Activated CD4-positive, CD25-positive, alpha-beta regulatory T cell treated with anti-CD3 and anti-CD28 coated beads, Interleukin-2, amount 50 U/mL, for 24 hours (primary cell): ENCODE data around the gene TOR1B.

Experiments used
- ATAC-seq, 2 donors: fragments of 150-1000 bp; cut with Tn5 transposase; one replicate each; pipeline ENCODE4 v1.10.0; 2021; ENCODE audit warnings: mild to moderate bottlenecking in 1 of 2, moderate library complexity in 1 of 2

TOR1B gene

GRCh38 chr9:129815278-129815677, 12.3 kb downstream of the TOR1B start:
- no peak for ATAC-seq

- no peak for ATAC-seq
Measured at GRCh38 chr9:129816501-129817435, 13.8 kb downstream of the TOR1B start.

GRCh38 chr9:129822898-129823541, 20.0 kb downstream of the TOR1B start:
- ATAC-seq, result peak in 1 of 2 donors; percentile 2

GRCh38 chr9:129823542-129823934, 20.6 kb downstream of the TOR1B start:
- peak; percentile 31 to 39 for ATAC-seq

GRCh38 chr9:129823935-129824601, 21.1 kb downstream of the TOR1B start, which contains the start of gene TOR1A:
Gene TOR1A (minus strand): TSS chr9:129824136. CDS start chr9:129824085, 51 bp downstream.
- ATAC-seq, result peak; percentile 95 to 96

- ATAC-seq, result no peak
Measured at GRCh38 chr9:129826344-129826743, 23.4 kb downstream of the TOR1B start.

GRCh38 chr9:129826759-129827158, 23.8 kb downstream of the TOR1B start:
- no peak for ATAC-seq

- no peak for ATAC-seq
Measured at GRCh38 chr9:129828051-129828450, 25.1 kb downstream of the TOR1B start.

GRCh38 chr9:129828969-129829368, 26.0 kb downstream of the TOR1B start:
- no peak for ATAC-seq

- ATAC-seq, result no peak
Measured at GRCh38 chr9:129832982-129833381, 30.0 kb downstream of the TOR1B start.

GRCh38 chr9:129834489-129835127, 31.6 kb downstream of the TOR1B start:
- ATAC-seq, result peak in 1 of 2 donors; percentile 2

GRCh38 chr9:129835128-129835859, 32.3 kb downstream of the TOR1B start, which contains the start of the genes C9orf78 and USP20:
Gene C9orf78 (minus strand): TSS chr9:129835275. CDS start chr9:129835221, 54 bp downstream.
Gene USP20 (plus strand): TSS chr9:129835458. CDS start chr9:129852556, 17,098 bp downstream.
- ATAC-seq, result peak; percentile 92 to 93

- ATAC-seq, result no peak
Measured at GRCh38 chr9:129835860-129836223, 32.9 kb downstream of the TOR1B start.

- ATAC-seq, result no peak
Measured at GRCh38 chr9:129836311-129837007, 33.5 kb downstream of the TOR1B start.

- peak; percentile 33 to 42 for ATAC-seq
Measured at GRCh38 chr9:129838707-129839259, 35.8 kb downstream of the TOR1B start.

GRCh38 chr9:129839324-129840023, 36.5 kb downstream of the TOR1B start:
- no peak for ATAC-seq

- no peak for ATAC-seq
Measured at GRCh38 chr9:129840034-129840433, 37.0 kb downstream of the TOR1B start.

GRCh38 chr9:129841071-129841470, 38.1 kb downstream of the TOR1B start:
- no peak for ATAC-seq

GRCh38 chr9:129845373-129845772, 42.4 kb downstream of the TOR1B start:
- no peak for ATAC-seq
